Fibroblast of skin of scalp (primary cell): Measurements from ENCODE around the gene FLG.
"Not testable (repeated sequence)": the region's sequence is repeated elsewhere in the genome, so short reads cannot be mapped to it uniquely, and the experiment has no call there.

Experiments used
- DNase-seq: peaks from one replicate; pipeline ENCODE4 v3.0.0-alpha.2; 2013

Gene FLG

DNA sequence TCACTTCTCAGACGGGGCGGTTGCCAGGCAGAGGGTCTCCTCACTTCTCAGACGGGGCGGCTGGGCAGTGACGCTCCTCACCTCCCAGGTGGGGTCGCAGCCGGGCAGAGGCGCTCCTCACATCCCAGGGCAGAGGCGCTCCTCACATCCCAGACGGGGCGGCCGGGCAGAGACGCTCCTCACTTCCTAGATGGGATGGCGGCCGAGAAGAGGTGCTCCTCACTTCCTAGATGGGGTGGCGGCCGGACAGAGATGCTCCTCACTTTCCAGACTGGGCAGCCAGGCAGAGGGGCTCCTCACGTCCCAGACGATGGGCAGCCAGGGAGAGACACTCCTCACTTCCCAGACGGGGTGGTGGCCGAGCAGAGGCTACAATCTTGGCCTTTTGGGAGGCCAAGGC is 68.6 kb downstream of the FLG start:
- DNase-seq, result not testable (repeated sequence)
